GM12875 (cell line): Measurements from ENCODE around the gene IL16.

ENCODE experiments used
- H3K4me3 ChIP-seq: one replicate; pipeline ENCODE4 v1.5.1; 2011; ENCODE audit warnings: low read depth, low read length, control low read depth
- CTCF ChIP-seq: IDR thresholded peaks from 2 replicates; pipeline ENCODE4 v1.5.1; 2011; ENCODE audit warnings: low read depth, mild to moderate bottlenecking, control low read depth, inconsistent platforms, low read length, moderate library complexity, borderline replicate concordance; ENCODE audit not compliant: insufficient read depth

IL16 gene

GRCh38 chr15:81303244-81304225 lies 106.9 kb downstream of the IL16 start:
- no peak for TF ChIP-seq CTCF
- peak overlapping the region; percentile 65 for H3K4me3 ChIP-seq

GRCh38 chr15:81304226-81304625 lies 107.5 kb downstream of the IL16 start:
- no peak overlapping the region for H3K4me3 ChIP-seq
- no peak for TF ChIP-seq CTCF

- no peak for TF ChIP-seq CTCF
- H3K4me3 ChIP-seq: no peak overlapping the region
These were observed 111.6 kb downstream of the IL16 start for GRCh38 chr15:81308260-81308659.

- TF ChIP-seq CTCF: no peak
- no peak overlapping the region for H3K4me3 ChIP-seq
These were observed 113.2 kb downstream of the IL16 start for GRCh38 chr15:81309647-81310450.

GRCh38 chr15:81310480-81310879 lies 113.8 kb downstream of the IL16 start:
- TF ChIP-seq CTCF: no peak

GRCh38 chr15:81311752-81312464 lies 115.2 kb downstream of the IL16 start:
- H3K4me3 ChIP-seq: no peak overlapping the region
- no peak for TF ChIP-seq CTCF

More at GRCh38 chr15:81310480-81310879, 113.8 kb downstream of the IL16 start:
- H3K4me3 ChIP-seq: no peak overlapping the region
